MM.1S (cell line): ENCODE results near the gene IBTK.
"Not testable (repeated sequence)": the region's sequence is repeated elsewhere in the genome, so short reads cannot be mapped to it uniquely, and the experiment has no call there.

Experiments
- DNase-seq: peaks from one replicate; pipeline ENCODE4 v3.0.0-alpha.2; 2015
- H2AFZ ChIP-seq: fragments of 300-600 bp; sonication (generic); 2 replicates; pipeline ENCODE4 v1.6.0; 2016; ENCODE audit warnings: antibody characterized with exemption, low read length
- H3F3A ChIP-seq: fragments of 300-600 bp; sonication (generic); 2 replicates; pipeline ENCODE4 v1.6.1; 2016; ENCODE audit warnings: mild to moderate bottlenecking, antibody characterized with exemption, low read length, moderate library complexity, mixed read lengths; ENCODE audit not compliant: insufficient read depth
- H3K27ac ChIP-seq: fragments of 300-600 bp; sonication (generic); 2 replicates; pipeline ENCODE4 v1.5.1; 2016; ENCODE audit warnings: mild to moderate bottlenecking, low read length
- H3K27me3 ChIP-seq: fragments of 300-600 bp; sonication (generic); replicated peaks from 2 replicates; pipeline ENCODE4 v1.6.0; 2016; ENCODE audit warnings: low read length; ENCODE audit not compliant: insufficient read depth
- H3K36me3 ChIP-seq: fragments of 300-600 bp; sonication (generic); replicated peaks from 2 replicates; pipeline ENCODE4 v1.6.1; 2016; ENCODE audit warnings: mild to moderate bottlenecking, low read length, mixed read lengths; ENCODE audit not compliant: insufficient read depth
- H3K4me1 ChIP-seq: fragments of 300-600 bp; sonication (generic); 2 replicates; pipeline ENCODE4 v1.6.1; 2016; ENCODE audit warnings: low read length, mixed read lengths
- H3K4me2 ChIP-seq: fragments of 300-600 bp; sonication (generic); 2 replicates; pipeline ENCODE4 v1.6.0; 2016; ENCODE audit warnings: low read depth, low read length
- H3K4me3 ChIP-seq: fragments of 300-600 bp; sonication (generic); 2 replicates; pipeline ENCODE4 v1.5.1; 2016; ENCODE audit warnings: low read length, mixed read lengths
- H3K79me2 ChIP-seq: fragments of 300-600 bp; sonication (generic); 2 replicates; pipeline ENCODE4 v1.6.1; 2016; ENCODE audit warnings: mixed run types, low read length, mixed read lengths
- H3K9ac ChIP-seq: fragments of 300-600 bp; sonication (generic); 2 replicates; pipeline ENCODE4 v1.6.1; 2016; ENCODE audit warnings: low read length, mixed read lengths
- H3K9me2 ChIP-seq: fragments of 300-600 bp; sonication (generic); replicated peaks from 2 replicates; pipeline ENCODE4 v1.6.1; 2016; ENCODE audit warnings: mild to moderate bottlenecking, low read length, mixed read lengths; ENCODE audit not compliant: insufficient read depth
- H3K9me3 ChIP-seq: fragments of 300-600 bp; sonication (generic); replicated peaks from 2 replicates; pipeline ENCODE4 v1.6.1; 2016; ENCODE audit warnings: mild to moderate bottlenecking, low read length, mixed read lengths; ENCODE audit not compliant: insufficient read depth
- H4K20me1 ChIP-seq: fragments of 300-600 bp; sonication (generic); 2 replicates; pipeline ENCODE4 v1.6.1; 2016; ENCODE audit warnings: mild to moderate bottlenecking, low read length, moderate library complexity, mixed read lengths; ENCODE audit not compliant: insufficient read depth
- CTCF ChIP-seq: fragments of 300-600 bp; sonication (generic); IDR thresholded peaks from 2 replicates; pipeline ENCODE4 v1.5.1; 2016; ENCODE audit warnings: antibody characterized with exemption, low read length, mixed read lengths
- EZH2 ChIP-seq: fragments of 300-600 bp; sonication (generic); optimal IDR thresholded peaks from 2 replicates; pipeline ENCODE3; 2017; ENCODE audit warnings: low read depth, mild to moderate bottlenecking, antibody characterized with exemption, low read length, mixed read lengths
- EZH2phosphoT487 ChIP-seq: fragments of 300-600 bp; sonication (generic); IDR thresholded peaks from 2 replicates; pipeline ENCODE4 v1.6.1; 2018; ENCODE audit warnings: antibody characterized with exemption, low read length

Gene IBTK

GRCh38 chr6:82263916-82264315, 16.4 kb upstream of the IBTK start:
- Histone ChIP-seq H4K20me1 (no peaks in the 10 kb centered on the region), H3K9me2 (no peaks in the 10 kb centered on the region), H3F3A (no peaks in the 10 kb centered on the region), H3K4me1 (no peaks in the 10 kb centered on the region), H3K79me2 (no peaks in the 10 kb centered on the region), H3K9me3 (no peaks in the 10 kb centered on the region), H3K27me3 (no peaks in the 10 kb centered on the region), H3K9ac (no peak overlapping the region), H3K36me3 (no peaks in the 10 kb centered on the region), H3K4me2 (no peak overlapping the region), H3K27ac (no peak overlapping the region), H2AFZ (no peak overlapping the region), H3K4me3 (no peak overlapping the region)
- no peak for DNase-seq
- TF ChIP-seq CTCF: no peak
- no peak for TF ChIP-seq EZH2phosphoT487
- TF ChIP-seq EZH2: no peak

- no peaks in the 10 kb centered on the region for H3K27me3 ChIP-seq
- TF ChIP-seq CTCF (no peak), EZH2phosphoT487 (no peak), EZH2 (no peak)
- no peaks in the 10 kb centered on the region for H3F3A ChIP-seq
- no peak overlapping the region for H3K4me3 ChIP-seq
- H3K9me3 ChIP-seq: no peaks in the 10 kb centered on the region
- no peak overlapping the region for H3K4me2 ChIP-seq
- H4K20me1 ChIP-seq: no peaks in the 10 kb centered on the region
- no peaks in the 10 kb centered on the region for H3K36me3 ChIP-seq
- no peak overlapping the region for H2AFZ ChIP-seq
- no peak overlapping the region for H3K9ac ChIP-seq
- no peaks in the 10 kb centered on the region for H3K9me2 ChIP-seq
- H3K27ac ChIP-seq: no peak overlapping the region
- H3K4me1 ChIP-seq: no peaks in the 10 kb centered on the region
- no peaks in the 10 kb centered on the region for H3K79me2 ChIP-seq
- no peak for DNase-seq
These were observed 13.6 kb upstream of the IBTK start for GRCh38 chr6:82260997-82261732.

- no peaks in the 10 kb centered on the region for H3F3A ChIP-seq
- no peaks in the 10 kb centered on the region for H3K9me3 ChIP-seq
- H3K79me2 ChIP-seq: no peaks in the 10 kb centered on the region
- no peaks in the 10 kb centered on the region for H3K36me3 ChIP-seq
- H3K4me2 ChIP-seq: no peak overlapping the region
- no peak overlapping the region for H3K9ac ChIP-seq
- no peak overlapping the region for H3K4me3 ChIP-seq
- H3K4me1 ChIP-seq: no peaks in the 10 kb centered on the region
- H4K20me1 ChIP-seq: no peaks in the 10 kb centered on the region
- no peak for TF ChIP-seq EZH2
- H3K27ac ChIP-seq: no peak overlapping the region
- no peak overlapping the region for H2AFZ ChIP-seq
- no peak for DNase-seq
- H3K9me2 ChIP-seq: no peaks in the 10 kb centered on the region
- no peaks in the 10 kb centered on the region for H3K27me3 ChIP-seq
These were observed 11.8 kb upstream of the IBTK start for GRCh38 chr6:82259389-82259788.

- Histone ChIP-seq H3K4me1 (no peaks in the 10 kb centered on the region), H4K20me1 (no peaks in the 10 kb centered on the region), H3K9me3 (no peaks in the 10 kb centered on the region), H3F3A (no peaks in the 10 kb centered on the region), H3K79me2 (no peaks in the 10 kb centered on the region), H3K4me2 (no peak overlapping the region), H2AFZ (no peak overlapping the region), H3K27me3 (no peaks in the 10 kb centered on the region), H3K9me2 (no peaks in the 10 kb centered on the region), H3K9ac (no peak overlapping the region), H3K36me3 (no peaks in the 10 kb centered on the region), H3K27ac (no peak overlapping the region), H3K4me3 (no peak overlapping the region)
- no peak for TF ChIP-seq EZH2phosphoT487
- no peak for TF ChIP-seq EZH2
- no peak for TF ChIP-seq CTCF
- DNase-seq: no peak
These were observed 9.7 kb upstream of the IBTK start for GRCh38 chr6:82257088-82257774.

GRCh38 chr6:82254722-82255121, 7.2 kb upstream of the IBTK start:
- not testable (repeated sequence) for H3F3A ChIP-seq, DNase-seq

More at GRCh38 chr6:82254722-82255121, 7.2 kb upstream of the IBTK start:
- not testable (repeated sequence) for H2AFZ ChIP-seq, H4K20me1 ChIP-seq, H3K36me3 ChIP-seq, H3K9me2 ChIP-seq, H3K4me2 ChIP-seq, H3K4me1 ChIP-seq, H3K9ac ChIP-seq, H3K27me3 ChIP-seq, H3K9me3 ChIP-seq, H3K79me2 ChIP-seq, H3K27ac ChIP-seq, H3K4me3 ChIP-seq
